Ovary (tissue), 9 donors: ENCODE data around the gene MARCKS. TPM values are rescaled to one million over a fixed set of nuclear protein-coding genes. Genes with fewer than 3 reads are reported as not detected.

Experiments used
- DNase-seq, 5 donors: peaks; one replicate each; pipeline ENCODE4 v3.0.0-alpha.2; 2019 to 2020
- H3K27ac ChIP-seq, 2 donors: fragments of 200-600 bp; one replicate each; pipeline versions ENCODE4 v1.5.1 to v1.8.0; 2019 to 2022
- H3K27me3 ChIP-seq: fragments of 200-600 bp; one replicate; pipeline ENCODE4 v1.8.0; 2022
- H3K36me3 ChIP-seq: fragments of 200-600 bp; sonication (generic); one replicate; pipeline ENCODE4 v1.5.1; 2019
- H3K4me1 ChIP-seq: one replicate; pipeline ENCODE4 v1.8.1; 2013; ENCODE audit warnings: mild to moderate bottlenecking, moderate library complexity; ENCODE audit not compliant: insufficient read depth
- H3K4me3 ChIP-seq: fragments of 200-600 bp; sonication (generic); one replicate; pipeline ENCODE4 v1.5.1; 2017
- H3K9me3 ChIP-seq, 2 donors: fragments of 200-600 bp in 1 of 2; sonication (generic) in 1 of 2; one replicate each; pipeline versions ENCODE4 v1.5.1 to v1.8.1; 2013 to 2019; ENCODE audit warnings: mild to moderate bottlenecking in 1 of 2, moderate library complexity in 1 of 2
- EP300 ChIP-seq: sonication (generic); formaldehyde crosslinking; IDR thresholded peaks from one replicate; pipeline ENCODE4 v1.6.1; 2017; ENCODE audit warnings: antibody characterized with exemption
- POLR2A ChIP-seq: fragments of 450-650 bp; IDR thresholded peaks from one replicate; pipeline ENCODE4 v1.6.1; 2017; ENCODE audit warnings: antibody characterized with exemption, mild to moderate bottlenecking, moderate library complexity
- WGBS, 3 donors: extraction: QIAGEN DNeasy Blood & Tissue Kit in 1 of 3; methylation state at CpG; one replicate each; pipeline versions ENCODE4 v1.1.5 to v1.1.7; 2013 to 2017; 5-methylcytosine and 5-hydroxymethylcytosine counted together
- intact Hi-C, 4 donors: fragments of 100-400 bp; cut with DNase I; formaldehyde crosslinking; loops; one replicate each; pipeline versions ENCODE4 v1.11.0 to v1.15.1; 2022 to 2023
- polyA plus RNA-seq, 2 donors: library from polyadenylated mRNA; stranded (reverse); fragments of 200-250 nt in 1 of 2; fragments of 350-450 nt in 1 of 2; fragmentation: Illumina TruSeq in 1 of 2; extraction: RNeasy Lipid Tissue Mini Kit (QIAGEN cat#74804) in 1 of 2; gene quantifications; one replicate each; pipeline ENCODE4 v1.2.3, GENCODE V29; 2013 to 2014
- total RNA-seq, 7 donors: library from RNA; depleted of rRNA in 2 of 7; stranded (reverse); fragments of >200 nt in 2 of 7; fragmentation: NEBNext Ultra II Directional in 3 of 7; extraction: Animal tissue kit (Norgen Biotek cat#: 25700) in 3 of 7; gene quantifications; one replicate each; pipeline versions ENCODE4 v1.1.0 to v1.2.4, GENCODE V29; 2016 to 2023
- TF ChIP-seq, protein P1 (sequence below), 3 donors: fragments of 450-650 bp in 2 of 3; fragments of 200-600 bp in 1 of 3; IDR thresholded peaks; one replicate each; pipeline versions ENCODE4 v1.5.1 to v1.8.0; 2016 to 2022; ENCODE audit warnings: antibody characterized with exemption in 3 of 3, mild to moderate bottlenecking in 1 of 3
- donor health status: DM: no; HTN: no; CAD: no; lungs with moderate emphysema.
- donor health status: DM: no; HTN: no; CAD: no.
- donor health status: Bipolar disorder and iron deficiency.
- donor health status: DM: yes; HTN: yes; CAD: no.
- donor health status: DM: no; HTN: no; CAD: no.
- donor health status: DM: yes; HTN: yes; CAD: no.

Gene MARCKS
- total and polyA plus RNA-seq, 9 donors = 29.1 to 106 (median 61.4) TPM

DNA sequence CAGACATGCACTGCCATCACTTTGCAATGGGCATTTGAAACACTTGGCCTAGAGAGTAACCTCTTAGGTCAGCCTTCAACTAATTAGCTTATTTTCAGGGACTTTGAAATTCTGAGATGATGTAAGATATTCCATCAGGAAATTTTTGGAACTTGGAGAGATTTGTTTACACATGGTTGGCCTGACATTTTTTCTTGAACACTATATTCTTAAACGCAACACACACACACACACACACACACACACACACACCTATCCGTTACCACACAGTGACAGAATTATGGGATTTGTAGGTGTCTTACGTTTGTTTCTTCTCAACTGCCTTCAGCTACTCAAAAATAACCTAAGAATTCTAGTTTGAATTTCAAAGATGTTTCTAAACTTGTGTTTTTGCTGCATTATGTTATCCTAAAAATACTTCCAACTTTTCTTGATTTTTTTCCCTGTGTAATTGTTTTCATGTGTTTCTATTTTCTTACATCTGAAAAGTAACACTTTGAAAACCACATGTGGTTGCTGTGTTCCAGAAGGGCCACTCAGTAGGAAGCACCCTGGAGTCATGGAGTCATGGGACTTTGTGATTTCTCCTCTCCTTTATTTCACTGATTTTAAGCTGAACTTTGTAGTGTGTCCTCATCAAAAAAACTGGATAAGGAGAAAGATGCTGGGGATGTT, 31.9 kb downstream of the MARCKS start:
- no peaks in the 10 kb centered on the region for H3K36me3 ChIP-seq
- no peak for DNase-seq
- H3K27ac ChIP-seq = no peak overlapping the region
- TF ChIP-seq POLR2A (no peak), EP300 (no peak)
- TF ChIP-seq, protein P1, sequence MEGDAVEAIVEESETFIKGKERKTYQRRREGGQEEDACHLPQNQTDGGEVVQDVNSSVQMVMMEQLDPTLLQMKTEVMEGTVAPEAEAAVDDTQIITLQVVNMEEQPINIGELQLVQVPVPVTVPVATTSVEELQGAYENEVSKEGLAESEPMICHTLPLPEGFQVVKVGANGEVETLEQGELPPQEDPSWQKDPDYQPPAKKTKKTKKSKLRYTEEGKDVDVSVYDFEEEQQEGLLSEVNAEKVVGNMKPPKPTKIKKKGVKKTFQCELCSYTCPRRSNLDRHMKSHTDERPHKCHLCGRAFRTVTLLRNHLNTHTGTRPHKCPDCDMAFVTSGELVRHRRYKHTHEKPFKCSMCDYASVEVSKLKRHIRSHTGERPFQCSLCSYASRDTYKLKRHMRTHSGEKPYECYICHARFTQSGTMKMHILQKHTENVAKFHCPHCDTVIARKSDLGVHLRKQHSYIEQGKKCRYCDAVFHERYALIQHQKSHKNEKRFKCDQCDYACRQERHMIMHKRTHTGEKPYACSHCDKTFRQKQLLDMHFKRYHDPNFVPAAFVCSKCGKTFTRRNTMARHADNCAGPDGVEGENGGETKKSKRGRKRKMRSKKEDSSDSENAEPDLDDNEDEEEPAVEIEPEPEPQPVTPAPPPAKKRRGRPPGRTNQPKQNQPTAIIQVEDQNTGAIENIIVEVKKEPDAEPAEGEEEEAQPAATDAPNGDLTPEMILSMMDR (IDR thresholded peaks at IDR 0.05) = no peak
- no peaks in the 10 kb centered on the region for H3K27me3 ChIP-seq
- intact Hi-C loops = no loop called here
- H3K9me3 ChIP-seq = no peaks in the 10 kb centered on the region
- H3K4me3 ChIP-seq = no peak overlapping the region
- WGBS, 3 donors = 69 to 84% (median 82%) methylated on average over 3 of the region's 3 CpGs
- H3K4me1 ChIP-seq = no peaks in the 10 kb centered on the region

DNA sequence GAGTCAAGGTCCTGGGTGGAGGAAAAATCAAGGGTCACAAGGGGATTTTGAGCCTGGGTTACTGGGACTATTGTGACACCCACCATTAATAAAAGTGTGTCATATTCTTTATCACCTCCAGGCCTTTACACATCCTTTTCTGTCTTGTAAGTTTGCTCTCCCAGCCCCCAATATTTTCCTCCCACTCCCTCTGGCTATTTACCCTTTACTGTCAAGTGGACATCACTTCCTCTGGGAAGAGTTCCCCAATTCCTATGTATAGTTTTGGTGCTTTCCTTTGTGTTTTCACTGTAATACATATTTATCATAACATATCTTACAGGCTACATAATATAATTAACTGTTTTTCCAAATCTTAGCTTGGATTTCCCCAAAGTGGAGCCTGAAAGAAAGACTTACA, 36.3 kb downstream of the MARCKS start:
- intact Hi-C loops = no loop called here
- H3K27ac ChIP-seq = no peak overlapping the region
- TF ChIP-seq POLR2A (no peak), EP300 (no peak)
- TF ChIP-seq, protein P1 (IDR thresholded peaks at IDR 0.05) = no peak
- no peaks in the 10 kb centered on the region for H3K27me3 ChIP-seq
- H3K4me3 ChIP-seq = no peak overlapping the region
- H3K4me1 ChIP-seq = no peaks in the 10 kb centered on the region
- no peak for DNase-seq
- no peaks in the 10 kb centered on the region for H3K9me3 ChIP-seq
- no peaks in the 10 kb centered on the region for H3K36me3 ChIP-seq

DNA sequence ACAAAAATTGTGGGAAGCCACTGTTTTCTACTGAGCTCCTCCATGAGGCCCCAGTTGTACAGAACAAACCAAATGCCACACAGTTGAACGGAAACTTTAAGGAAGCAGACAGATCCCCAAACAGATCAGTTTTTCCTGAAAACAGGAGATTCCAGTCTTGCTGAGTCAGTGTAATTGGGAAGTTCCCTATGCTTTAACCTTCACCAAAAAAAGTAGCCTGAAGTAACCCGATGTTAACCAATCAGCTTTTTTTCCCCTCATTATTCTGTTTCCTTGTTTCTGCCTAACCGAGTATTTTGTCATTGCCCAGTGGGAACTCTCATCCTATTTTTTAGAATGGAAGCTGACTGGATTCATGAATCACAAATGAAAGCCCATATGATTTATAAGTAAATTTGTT, 36.7 kb downstream of the MARCKS start:
- intact Hi-C loops = no loop called here
- no peaks in the 10 kb centered on the region for H3K9me3 ChIP-seq
- H3K27ac ChIP-seq = no peak overlapping the region
- DNase-seq = no peak
- no peaks in the 10 kb centered on the region for H3K4me1 ChIP-seq
- no peaks in the 10 kb centered on the region for H3K27me3 ChIP-seq
- H3K36me3 ChIP-seq = no peaks in the 10 kb centered on the region
- TF ChIP-seq, protein P1 (IDR thresholded peaks at IDR 0.05) = no peak
- TF ChIP-seq POLR2A (no peak), EP300 (no peak)
- no peak overlapping the region for H3K4me3 ChIP-seq
- 72 to 77% (median 77%) methylated on average over 3 of the region's 3 CpGs for WGBS, 3 donors

DNA sequence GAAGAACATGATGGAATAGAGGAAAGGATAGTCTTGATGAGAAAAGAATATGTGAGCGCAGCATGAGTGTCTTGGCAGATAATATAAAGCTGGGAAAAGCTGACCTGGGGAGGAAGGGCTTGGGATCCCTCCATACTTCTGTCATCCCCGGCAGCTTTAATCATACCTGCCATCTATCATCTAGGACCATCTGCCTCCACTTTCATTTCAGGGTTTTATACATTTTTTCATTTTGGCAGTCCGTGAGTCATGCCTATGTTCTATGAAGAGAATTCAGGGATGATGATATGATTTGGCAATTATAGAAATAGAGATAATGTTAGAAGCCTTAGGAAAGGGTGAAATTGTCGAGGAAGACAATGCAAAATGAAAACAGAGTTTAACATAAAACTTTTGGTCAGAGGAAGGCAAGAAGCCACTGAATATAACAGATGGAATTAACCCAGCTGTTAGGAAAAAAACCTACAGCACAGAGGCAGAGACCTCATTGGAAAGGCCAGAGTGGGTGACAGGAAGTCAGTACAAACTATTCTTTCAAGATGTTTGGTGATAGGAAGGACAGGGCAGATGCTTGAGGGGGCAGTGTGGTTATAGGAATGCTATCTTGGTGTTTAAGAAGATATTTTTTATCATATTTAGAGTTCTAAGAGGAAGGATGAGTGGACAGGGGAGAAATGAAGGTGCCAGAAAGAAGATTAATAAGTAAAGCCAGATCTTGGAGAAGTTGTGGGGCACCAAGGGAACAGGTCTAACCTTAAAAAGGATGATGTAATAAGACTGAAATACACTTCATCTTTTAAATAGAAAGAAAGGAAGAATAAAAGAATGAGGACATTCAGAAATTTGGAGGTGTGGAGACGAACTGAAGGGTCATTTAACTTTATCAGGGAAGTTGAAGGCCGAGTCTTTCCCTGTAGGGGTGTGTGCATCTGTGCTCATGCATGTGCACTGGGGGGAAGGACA, 37.8 kb downstream of the MARCKS start:
- H3K27me3 ChIP-seq = no peaks in the 10 kb centered on the region
- no peak overlapping the region for H3K27ac ChIP-seq
- no peak overlapping the region for H3K4me3 ChIP-seq
- TF ChIP-seq, protein P1 (IDR thresholded peaks at IDR 0.05) = no peak
- TF ChIP-seq POLR2A (no peak), EP300 (no peak)
- no peak for DNase-seq
- no peaks in the 10 kb centered on the region for H3K9me3 ChIP-seq
- 57 to 69% (median 66%) methylated on average over 6 of the region's 6 CpGs for WGBS, 3 donors
- intact Hi-C loops = no loop called here
- H3K4me1 ChIP-seq = no peaks in the 10 kb centered on the region
- no peaks in the 10 kb centered on the region for H3K36me3 ChIP-seq
